GM21423 (cell line): Measurements from ENCODE around the gene GLB1L3.
"Not testable (repeated sequence)": the region's sequence is repeated elsewhere in the genome, so short reads cannot be mapped to it uniquely, and the experiment has no call there.

ENCODE experiments used
- ATAC-seq: cut with Tn5 transposase; IDR thresholded peaks from one replicate; pipeline ENCODE4 v1.9.1; 2021; ENCODE audit warnings: mild to moderate bottlenecking, moderate library complexity; ENCODE audit not compliant: unreplicated experiment

GLB1L3 gene

GRCh38 chr11:134250246-134250645 lies 25.9 kb upstream of the GLB1L3 start:
- no peak for ATAC-seq

- ATAC-seq = no peak
Observed at GRCh38 chr11:134250675-134251074, 25.5 kb upstream of the GLB1L3 start.

GRCh38 chr11:134252346-134253187 lies 23.6 kb upstream of the GLB1L3 start:
- peak; percentile 25 for ATAC-seq

GRCh38 chr11:134253188-134253993 lies 22.8 kb upstream of the GLB1L3 start, which contains the start of the genes ACAD8 and THYN1:
Gene ACAD8 (plus strand): TSS chr11:134253568. CDS start chr11:134253601, 33 bp downstream.
Gene THYN1 (minus strand): TSS chr11:134253352. CDS start chr11:134252882, 470 bp downstream.
- ATAC-seq = peak; percentile 99

- ATAC-seq = no peak
Observed at GRCh38 chr11:134254433-134255183, 21.6 kb upstream of the GLB1L3 start.

GRCh38 chr11:134255184-134255561 lies 21.0 kb upstream of the GLB1L3 start:
- ATAC-seq = not testable (repeated sequence)

GRCh38 chr11:134257101-134257500 lies 19.1 kb upstream of the GLB1L3 start:
- no peak for ATAC-seq

GRCh38 chr11:134258577-134258976 lies 17.6 kb upstream of the GLB1L3 start:
- no peak for ATAC-seq

GRCh38 chr11:134260503-134260902 lies 15.7 kb upstream of the GLB1L3 start:
- ATAC-seq = no peak

GRCh38 chr11:134260983-134261382 lies 15.2 kb upstream of the GLB1L3 start:
- no peak for ATAC-seq

- ATAC-seq = no peak
Observed at GRCh38 chr11:134261626-134262488, 14.3 kb upstream of the GLB1L3 start.

GRCh38 chr11:134264966-134265764 lies 11.0 kb upstream of the GLB1L3 start:
- no peak for ATAC-seq

GRCh38 chr11:134266440-134266839 lies 9.7 kb upstream of the GLB1L3 start:
- ATAC-seq = no peak

GRCh38 chr11:134266841-134267251 lies 9.3 kb upstream of the GLB1L3 start:
- ATAC-seq = no peak

GRCh38 chr11:134267461-134267860 lies 8.7 kb upstream of the GLB1L3 start:
- ATAC-seq = no peak

- no peak for ATAC-seq
Observed at GRCh38 chr11:134267966-134268365, 8.2 kb upstream of the GLB1L3 start.

- ATAC-seq = no peak
Observed at GRCh38 chr11:134270250-134270714, 5.9 kb upstream of the GLB1L3 start.

GRCh38 chr11:134271978-134272377 lies 4.2 kb upstream of the GLB1L3 start:
- no peak for ATAC-seq
